Left hindlimb (tissue), 1 donor: ENCODE data around the gene CENPF.
"Not testable (repeated sequence)": the region's sequence is repeated elsewhere in the genome, so short reads cannot be mapped to it uniquely, and the experiment has no call there.

Source experiments
- DNase-seq: peaks from one replicate; pipeline ENCODE4 v3.0.0-alpha.2; 2018

Gene CENPF

DNA sequence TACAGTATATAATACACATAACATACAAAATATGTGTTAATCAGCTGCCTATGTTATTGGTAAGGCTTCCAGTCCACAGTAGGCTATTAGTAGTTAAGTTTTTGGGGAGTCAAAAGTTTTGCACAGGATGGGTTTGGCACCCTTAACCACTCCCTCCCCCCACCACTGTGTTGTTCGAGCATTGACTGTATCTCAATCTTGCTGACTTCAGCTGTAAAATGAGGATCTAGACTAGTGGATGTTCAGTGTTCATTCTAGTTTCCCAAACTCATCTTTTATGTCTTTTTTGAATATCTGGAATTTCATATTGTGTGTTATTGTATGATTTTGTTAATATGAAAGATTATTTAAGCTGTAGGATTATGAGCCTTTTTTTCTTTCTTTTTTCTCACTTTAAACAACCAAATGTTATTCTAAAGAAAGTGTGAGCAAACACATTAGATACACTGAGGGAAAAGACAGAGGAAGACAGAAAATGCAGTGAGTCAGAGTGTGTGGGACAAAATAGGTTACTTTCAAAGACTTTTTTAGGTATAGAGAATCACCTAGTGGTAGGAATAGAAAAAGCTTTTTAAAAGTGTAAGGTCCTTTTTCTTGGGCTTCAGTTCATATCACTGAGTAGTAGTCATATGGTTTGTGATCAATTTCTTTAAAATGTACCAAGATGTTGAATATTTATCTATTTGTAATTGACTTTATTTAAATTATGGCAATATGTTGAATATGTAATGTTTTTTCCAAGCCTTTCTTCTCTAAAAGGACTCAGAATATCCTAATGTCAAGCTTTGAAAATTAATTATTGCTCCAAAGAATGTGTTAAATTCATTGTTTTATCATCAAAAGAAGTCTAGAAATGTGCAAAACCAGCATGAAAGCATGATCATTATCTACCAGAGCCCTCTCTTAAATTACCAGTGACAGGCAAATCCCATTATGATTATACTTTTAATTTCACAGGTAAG, 17.9 kb upstream of the CENPF start:
- no peak for DNase-seq

DNA sequence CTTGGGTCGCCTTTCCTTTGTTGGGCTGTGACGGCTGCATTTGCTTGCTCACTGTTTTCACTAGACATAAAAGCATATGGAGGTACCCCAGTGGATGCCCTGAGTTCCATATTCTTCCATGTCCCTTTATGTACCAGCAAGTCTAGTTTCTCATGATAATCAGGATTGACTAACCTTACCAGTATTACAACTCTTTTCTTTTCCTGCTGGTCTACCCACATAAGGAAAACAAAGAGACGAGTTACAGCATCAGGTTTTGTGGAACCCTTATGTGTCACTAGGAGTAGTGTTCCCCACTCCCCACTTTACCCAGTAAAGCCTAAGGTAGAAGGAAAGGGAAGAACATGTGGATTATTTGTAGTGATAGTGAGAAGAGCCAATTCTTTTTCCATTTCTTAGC, 16.4 kb upstream of the CENPF start:
- DNase-seq: no peak

DNA sequence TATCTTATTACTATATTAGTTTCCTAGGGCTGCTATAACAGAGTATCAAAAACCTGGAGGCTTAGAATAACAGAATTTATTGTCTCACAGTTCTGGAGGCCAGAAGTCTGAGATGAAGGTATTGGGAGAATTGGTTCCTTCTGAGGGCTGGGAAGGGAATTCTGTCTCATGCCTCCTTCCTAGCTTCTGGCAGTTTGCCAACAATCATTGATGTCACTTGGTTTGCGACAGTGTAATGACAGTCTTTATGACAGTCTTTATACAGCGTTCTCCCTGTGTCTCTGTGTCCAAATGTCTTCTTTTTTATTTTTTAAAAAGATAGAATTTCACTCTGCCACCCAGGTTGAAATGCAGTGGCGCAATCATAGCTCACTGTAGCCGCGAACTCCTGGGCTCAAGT, 15.8 kb upstream of the CENPF start:
- DNase-seq: no peak

DNA sequence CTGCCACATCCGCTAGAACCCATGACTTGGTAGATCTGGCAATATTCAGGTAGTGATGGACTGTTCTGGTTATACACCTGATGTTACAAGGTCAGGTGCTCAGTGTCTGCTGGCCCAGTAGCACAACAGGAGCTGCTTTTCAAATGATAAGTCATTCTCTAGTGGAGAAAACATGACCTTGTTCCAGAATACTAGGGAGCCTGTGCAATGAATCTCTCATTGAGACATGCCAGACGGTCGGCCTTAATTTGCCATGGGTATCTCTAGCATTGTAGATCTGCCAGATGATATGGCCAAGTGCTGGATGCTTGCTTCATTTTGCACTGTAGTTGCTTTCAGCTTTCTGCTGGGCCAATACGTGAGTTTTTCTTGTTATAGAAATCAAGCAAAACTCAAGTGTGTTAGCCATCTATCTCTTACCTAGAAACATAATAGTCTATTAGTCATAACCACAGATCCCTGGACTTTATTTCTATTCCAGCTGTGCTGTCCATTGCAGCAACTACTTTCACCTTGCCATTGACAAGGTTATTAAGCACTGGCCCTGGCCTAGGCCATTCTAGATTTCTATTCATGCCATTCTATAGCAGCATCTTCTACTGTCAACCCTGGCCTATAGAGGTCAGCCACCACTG, 13.9 kb upstream of the CENPF start:
- no peak for DNase-seq

DNA sequence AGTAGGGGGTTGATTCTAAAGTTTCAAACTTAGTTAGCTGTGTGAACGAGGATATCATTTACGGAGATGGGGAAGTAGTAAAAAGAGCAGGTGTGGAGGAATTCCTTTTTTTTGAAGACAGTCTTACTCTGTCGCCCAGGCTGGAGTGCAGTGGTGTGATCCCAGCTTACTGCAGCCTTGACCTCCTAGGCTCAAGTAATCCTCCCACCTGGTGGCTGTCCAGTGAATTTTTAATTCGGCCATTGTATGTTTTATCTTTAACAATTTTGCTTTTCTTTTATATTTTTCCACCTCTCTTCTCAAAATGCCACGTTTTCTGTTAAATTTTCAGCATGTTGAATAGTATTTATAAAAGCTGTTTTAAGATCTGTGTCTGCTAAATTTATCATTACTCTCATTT, 12.3 kb upstream of the CENPF start:
- DNase-seq: no peak

DNA sequence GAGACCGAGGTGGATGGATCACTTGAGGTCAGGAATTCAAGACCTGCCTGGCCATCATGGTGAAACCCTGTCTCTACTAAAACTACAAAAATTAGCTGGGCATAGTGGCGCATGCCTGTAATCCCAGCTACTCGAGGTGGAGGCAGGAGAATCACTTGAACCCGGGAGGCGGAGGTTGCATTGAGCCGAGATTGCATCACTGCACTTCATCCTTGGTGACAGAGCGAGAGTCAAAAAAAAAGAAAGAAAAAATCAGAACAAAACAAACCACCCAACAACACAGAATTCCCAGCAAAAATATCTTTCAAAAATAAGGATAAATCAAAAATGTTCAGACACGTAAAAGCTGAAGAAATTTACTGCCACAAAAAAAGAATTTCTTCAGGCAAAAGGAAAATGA, 11.1 kb upstream of the CENPF start:
- not testable (repeated sequence) for DNase-seq

DNA sequence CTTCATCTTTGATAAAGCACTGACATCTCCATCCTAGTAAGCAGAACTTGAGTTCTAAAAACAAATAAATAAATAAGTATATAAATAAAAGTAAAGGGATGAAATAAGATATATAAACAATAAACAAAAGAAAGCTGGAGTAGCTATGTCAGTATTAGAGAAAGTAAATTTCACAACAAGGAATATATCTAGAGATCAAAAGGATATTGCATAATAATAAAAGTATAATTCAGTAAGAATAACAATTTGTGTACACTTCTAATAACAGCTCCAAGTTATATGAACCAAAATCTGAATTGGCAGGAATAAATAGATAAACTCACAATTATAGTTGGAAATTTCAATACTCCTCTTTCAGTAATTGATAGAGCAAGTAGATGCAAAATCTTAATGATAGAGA, 9.8 kb upstream of the CENPF start:
- DNase-seq: no peak

DNA sequence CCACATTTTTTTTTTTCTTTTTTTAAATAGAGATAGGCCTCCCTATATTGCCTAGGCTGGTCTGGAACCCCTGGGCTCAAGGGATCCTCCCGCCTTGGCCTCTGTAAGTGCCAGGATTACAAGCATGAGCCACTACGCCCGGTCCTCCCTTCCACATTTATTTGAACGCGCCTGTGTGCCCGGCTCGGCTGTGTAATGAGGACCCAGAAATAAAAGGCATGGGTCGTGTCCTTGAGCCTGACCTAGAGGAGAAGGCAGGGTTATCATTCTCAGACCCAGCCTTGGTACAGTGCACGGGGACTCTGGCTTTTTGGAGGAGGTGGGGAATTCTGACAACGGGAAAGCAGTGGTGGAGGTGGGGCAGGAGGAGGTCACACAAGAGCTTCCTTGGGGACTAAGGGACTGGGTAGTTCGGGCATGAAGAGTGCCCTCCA, 841 bp downstream of the CENPF start:
- DNase-seq: no peak

DNA sequence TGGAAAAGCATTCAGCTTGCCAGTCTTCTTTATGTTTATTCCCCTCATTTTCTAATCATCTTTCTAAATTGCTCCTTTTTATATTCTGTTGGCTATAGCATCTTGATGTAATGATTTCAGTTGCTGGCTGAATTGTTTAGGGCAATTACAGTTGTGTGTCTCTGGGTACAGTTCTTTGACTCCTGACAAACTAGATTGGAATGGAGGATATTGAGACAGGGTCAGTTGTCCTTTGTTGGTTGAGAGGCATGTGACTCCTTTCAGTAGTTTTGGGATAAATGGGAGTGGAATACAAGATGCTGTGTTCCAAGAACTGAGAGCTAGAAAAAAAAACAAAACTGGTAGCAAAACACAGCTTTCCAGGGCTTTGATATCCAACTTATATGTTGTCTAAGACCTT, 1.5 kb downstream of the CENPF start:
- no peak for DNase-seq

DNA sequence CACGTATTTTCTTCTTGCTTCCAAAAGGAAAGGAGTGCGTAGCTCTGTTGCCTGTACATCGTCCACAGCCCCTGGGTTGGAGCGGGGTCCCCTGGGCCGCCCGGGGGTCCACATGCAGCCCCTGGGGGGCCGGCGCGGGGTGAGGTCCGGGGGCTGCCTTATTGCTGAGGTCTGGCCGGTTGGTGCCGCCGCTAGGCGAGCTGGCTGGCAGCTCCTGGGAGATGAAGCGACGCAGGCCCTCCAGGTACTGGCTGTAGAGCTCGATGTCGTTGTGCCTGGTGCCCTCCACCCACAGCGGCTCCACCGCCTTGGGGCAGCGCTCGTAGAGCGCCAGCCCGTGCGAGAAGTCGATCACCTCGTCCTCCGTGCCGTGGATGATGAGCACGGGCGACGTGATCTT, 2.5 kb downstream of the CENPF start:
- not testable (repeated sequence) for DNase-seq

DNA sequence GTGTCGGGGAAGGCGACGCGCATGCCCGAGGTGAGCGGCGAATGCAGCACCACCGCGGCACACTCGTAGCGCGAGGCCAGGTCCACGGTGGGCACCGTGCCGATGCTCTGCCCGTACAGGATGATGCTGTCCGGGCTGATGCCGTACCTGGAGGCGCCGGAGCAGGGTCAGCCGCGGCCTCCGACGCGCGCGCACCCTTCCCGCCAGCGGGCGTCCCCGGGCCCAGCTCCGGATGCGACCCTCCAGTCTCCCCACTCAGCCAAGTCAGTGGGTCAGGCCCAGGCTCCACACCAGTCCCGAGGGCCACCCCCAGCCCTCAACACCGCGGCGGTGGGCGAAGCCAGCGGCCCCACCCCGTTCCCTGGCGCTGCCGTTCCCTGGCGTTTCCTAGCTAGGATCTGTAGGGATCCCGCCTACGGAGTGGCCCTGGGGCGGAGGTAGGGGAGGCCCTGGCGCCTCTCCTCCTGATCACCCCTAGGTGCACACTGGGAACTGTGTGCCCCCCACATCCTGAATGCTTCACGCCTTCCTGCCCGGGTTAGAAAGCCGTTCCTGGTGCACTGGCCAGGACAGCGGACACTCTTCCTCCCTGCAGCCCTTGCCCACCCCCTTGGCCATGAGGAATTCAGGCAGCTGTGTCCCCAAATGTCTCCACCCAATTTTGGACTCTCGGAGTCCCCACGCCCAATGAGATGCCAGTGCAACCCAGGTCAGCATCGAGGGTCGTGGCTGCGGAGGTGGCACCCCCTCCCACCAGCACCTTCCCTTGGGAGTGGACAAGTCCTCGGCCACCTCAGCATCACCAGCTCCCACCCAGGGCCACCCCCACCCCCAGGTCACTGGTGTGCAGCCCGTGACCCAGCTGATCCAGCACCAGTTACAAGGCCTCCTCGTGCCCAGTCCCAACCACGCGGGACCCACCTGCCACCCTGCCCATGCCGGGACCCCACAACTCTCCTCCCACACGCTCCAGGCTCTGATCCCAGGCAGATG, 3.2 kb downstream of the CENPF start:
- not testable (repeated sequence) for DNase-seq

DNA sequence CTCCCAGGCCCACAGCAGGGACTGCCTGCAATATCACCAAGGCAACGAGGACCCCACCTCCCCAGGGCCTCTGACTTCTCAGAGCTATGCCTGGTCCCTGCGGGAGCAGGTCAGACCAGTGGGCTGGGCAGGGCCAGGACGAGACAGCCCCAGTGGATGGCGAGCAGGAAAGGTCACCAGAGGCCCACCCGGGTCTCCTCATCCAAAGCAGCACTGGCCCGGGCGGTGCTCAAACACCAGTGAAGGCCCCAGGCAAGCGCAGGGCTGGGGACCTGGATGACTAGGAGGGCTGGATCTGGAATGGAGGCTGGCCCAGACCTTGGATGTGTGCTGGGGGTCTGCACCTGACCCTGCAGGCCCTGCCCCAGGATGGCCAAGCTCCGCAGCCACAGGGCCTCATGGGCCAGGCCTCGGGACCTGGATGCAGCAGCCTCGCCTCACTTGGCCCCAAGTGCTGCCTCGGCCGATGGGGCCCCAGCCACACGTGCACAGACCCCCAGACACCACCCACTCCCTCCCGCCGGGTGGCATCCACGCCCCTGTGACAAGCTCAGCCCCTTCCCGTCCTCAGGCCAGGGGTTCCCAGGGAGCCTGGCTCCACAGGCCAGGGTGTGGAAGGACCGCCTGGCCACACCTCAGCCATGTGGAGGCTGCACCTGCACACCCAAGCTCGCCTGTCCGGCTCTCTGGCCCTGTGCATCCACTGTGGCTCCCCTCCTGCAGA, 4.7 kb downstream of the CENPF start:
- not testable (repeated sequence) for DNase-seq

DNA sequence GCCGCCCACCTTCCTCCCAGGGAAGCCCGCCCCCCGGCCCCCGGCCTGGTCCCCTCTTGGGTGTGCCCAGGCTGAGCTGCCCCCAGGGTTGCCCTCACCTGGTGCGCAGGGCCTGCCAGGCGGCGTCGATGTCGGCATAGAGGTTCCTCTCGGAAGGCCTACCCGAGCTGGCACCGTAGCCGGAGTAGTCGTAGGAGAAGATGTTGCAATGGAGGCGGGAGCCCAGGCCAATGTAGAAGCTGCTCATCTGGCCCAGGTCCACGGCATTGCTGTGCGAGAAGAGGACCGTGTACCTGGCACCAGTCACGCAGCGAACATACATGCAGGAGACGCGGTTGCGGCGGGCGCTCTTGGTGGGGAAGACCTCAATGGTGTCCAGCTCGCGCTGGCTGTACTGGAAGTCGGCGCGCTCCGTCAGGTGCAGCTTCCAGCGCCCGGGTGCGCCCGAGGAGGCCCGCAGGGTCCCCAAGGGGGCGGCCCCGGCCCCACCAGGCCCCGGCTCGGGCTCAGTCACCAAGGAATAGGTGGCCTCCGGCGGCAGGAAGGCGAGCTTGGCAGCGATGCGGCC, 5.3 kb downstream of the CENPF start:
- DNase-seq: not testable (repeated sequence)

DNA sequence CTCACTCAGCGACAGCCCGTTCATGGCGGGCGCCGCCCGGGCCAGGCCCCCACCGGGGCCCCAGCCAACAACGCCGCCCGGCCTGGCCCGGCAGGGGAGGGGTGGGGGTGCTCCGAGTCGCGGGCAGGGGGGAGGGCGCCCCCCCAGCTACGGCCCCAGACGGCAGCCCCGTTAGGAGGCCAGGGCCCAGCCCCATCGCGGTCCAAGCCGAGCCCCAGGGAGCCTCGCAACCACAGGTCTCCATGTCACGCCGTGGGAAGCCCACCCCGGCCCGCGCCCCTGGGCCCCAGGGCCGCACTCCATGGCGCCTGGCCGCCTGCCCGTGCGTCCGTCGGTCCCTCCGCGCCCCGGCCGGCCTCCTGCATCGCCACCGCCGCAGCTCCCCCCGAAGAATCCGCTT, 5.8 kb downstream of the CENPF start:
- DNase-seq: not testable (repeated sequence)

DNA sequence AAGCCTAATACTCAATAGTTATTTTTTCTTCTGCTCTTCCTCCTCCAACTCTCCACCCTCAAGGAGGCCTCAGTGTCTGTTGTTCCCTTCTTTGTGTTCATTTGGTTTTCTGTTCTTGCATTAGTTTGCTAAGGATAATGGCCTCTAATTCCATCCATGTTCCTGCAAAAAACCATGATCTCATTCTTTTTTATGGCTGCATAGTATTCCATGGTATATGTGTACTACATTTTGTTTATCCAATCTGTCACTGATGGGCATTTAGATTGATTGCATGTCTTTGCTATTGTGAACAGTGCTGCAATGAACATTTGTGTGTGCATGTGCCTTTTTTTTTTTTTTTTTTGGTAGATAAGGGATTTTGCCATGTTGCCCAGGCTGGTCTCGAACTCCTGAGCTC, 6.7 kb downstream of the CENPF start:
- DNase-seq: no peak

DNA sequence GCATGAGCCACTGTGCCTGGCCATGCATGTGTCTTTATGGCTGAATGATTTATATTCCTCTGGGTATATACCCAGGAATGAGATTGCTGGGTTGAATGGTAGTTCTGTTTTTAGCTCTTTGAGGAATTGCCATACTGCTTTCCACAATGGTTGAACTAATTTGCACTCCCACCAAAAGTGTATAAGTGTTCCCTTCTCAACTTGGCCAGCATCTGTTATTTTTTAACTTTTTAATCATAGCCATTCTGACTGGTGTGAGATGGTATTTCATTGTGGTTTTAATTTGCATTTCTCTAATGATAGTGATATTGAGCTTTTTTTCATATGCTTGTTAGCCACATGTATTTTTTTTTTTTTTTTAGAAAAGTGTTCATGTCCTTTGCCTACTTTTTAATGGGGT, 7.1 kb downstream of the CENPF start:
- not testable (repeated sequence) for DNase-seq

DNA sequence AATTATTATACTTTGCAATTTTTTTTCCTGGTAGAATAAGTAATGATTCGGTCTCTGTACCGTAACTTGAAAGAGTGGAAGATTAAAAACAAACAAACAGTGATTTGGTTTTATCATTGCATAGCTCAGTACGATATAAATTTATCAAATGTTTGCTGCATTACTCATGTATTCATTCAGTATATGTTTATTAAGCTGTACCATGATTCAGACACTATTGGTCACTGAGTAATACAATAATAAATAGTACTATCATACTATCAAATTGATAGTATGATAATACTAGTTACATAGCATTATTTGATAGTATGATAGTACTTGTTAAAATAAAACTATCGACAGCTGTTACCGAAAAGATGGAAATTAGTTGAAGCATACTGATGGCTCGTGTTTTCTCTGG, 12.1 kb downstream of the CENPF start:
- DNase-seq: no peak

DNA sequence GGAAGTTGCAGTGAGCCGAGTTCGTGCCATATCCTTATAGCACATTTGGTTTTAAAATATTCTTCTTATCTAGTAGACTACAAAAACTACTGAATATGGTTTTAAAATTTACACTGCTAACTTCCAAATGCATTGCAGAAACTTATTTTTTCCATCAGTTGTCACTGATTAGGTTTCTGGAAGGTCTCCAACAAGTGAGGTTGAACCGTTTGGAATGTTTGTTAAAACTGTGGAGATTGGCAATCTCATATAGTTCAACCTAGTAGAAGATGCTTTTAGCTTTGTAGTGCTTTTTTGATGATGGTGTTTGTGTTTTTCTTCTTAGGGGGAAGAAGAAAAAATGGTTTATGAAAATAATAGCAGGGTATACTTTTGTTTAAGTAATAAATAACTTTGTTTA, 12.9 kb downstream of the CENPF start:
- no peak for DNase-seq

DNA sequence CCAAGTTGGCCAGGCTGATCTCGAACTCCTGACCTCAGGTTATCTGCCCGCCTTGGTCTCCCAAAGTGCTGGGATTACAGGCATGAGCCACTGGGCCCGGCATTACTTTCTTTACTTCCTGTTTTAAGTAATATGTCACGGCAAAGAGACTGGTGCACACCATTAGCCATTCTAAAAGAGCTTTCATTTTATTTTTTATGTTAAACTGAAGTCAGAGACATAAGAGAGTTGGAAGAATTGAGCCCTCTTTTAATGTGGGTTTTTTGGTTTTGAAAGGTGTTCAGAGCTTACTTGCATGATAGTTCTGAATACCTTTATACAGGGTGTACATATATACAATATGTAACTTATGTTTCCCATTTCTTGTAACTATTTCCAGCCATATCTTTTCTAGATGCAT, 14.3 kb downstream of the CENPF start:
- no peak for DNase-seq

DNA sequence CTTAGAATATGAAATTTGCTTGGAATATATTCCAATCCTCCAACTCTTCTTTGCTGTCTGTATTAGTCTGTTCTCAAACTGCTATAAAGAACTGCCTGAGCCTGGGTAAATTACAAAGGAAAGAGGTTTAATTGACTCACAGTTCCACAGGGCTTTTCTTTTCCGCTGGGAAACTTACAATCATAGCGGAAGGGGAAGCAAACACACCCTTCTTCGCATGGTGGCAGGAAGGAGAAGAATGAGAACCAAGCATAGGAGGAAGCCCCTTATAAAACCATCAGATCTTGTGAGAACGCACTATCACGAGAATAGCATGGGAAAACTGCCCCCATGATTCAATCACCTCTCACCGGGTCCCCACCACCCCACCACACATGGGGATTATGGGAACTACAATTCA, 14.8 kb downstream of the CENPF start:
- no peak for DNase-seq

DNA sequence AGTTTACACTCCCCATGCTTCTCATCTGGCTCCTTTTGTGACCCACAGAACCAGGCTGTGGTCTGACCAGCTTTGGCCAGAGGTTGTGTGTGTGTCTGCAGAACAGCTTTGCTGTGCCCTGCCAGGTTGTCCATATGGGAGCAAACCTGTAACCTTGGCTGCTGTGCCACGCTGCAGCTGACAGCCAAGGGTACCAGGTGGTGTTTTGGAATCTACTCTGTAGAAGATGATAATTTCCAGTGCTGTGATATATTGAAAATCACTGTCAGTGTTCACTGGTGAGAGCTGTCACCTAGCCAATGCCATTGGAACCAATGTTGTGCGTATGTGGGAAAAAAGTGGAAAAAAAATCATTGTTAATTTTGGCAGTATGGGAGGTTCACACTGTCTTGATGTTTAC, 18.2 kb downstream of the CENPF start:
- no peak for DNase-seq

DNA sequence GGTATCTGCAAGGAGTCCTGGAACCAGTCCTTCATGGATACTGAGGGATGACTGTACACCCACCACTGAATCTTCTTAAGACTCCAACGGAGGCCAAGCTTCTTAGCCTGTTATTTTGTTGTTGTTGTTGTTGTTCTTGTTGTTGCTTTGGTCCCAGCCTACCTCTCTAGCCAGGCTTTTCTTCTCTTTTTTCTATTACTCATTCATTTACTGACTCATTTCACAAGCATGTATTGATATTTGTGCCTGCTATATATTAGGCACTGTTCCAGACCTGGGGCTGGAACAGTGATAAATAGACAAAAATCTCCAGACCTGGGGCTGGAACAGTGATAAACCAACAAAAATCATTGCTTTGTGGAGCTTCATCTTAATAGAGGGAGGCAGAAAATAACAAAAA, 20.4 kb downstream of the CENPF start:
- no peak for DNase-seq
